ENCODE results near the gene AP2A2.
"Not testable (repeated sequence)": the region's sequence is repeated elsewhere in the genome, so short reads cannot be mapped to it uniquely, and the experiment has no call there.

The AP2A2 gene

GRCh38 chr11:969651-970205 lies 44.1 kb downstream of the AP2A2 start:
- TF ChIP-seq, protein P1, sequence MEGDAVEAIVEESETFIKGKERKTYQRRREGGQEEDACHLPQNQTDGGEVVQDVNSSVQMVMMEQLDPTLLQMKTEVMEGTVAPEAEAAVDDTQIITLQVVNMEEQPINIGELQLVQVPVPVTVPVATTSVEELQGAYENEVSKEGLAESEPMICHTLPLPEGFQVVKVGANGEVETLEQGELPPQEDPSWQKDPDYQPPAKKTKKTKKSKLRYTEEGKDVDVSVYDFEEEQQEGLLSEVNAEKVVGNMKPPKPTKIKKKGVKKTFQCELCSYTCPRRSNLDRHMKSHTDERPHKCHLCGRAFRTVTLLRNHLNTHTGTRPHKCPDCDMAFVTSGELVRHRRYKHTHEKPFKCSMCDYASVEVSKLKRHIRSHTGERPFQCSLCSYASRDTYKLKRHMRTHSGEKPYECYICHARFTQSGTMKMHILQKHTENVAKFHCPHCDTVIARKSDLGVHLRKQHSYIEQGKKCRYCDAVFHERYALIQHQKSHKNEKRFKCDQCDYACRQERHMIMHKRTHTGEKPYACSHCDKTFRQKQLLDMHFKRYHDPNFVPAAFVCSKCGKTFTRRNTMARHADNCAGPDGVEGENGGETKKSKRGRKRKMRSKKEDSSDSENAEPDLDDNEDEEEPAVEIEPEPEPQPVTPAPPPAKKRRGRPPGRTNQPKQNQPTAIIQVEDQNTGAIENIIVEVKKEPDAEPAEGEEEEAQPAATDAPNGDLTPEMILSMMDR (IDR thresholded peaks at IDR 0.05; ENCODE audit: low read depth, low read length) = no peak

GRCh38 chr11:970319-970871 lies 44.7 kb downstream of the AP2A2 start:
- no peak overlapping the region for H3K4me3 ChIP-seq (ENCODE audit: low read depth, low read length)
- TF ChIP-seq, protein P1 (IDR thresholded peaks at IDR 0.05; ENCODE audit: low read depth, low read length) = no peak

More at GRCh38 chr11:969651-970205, 44.1 kb downstream of the AP2A2 start:
- H3K4me3 ChIP-seq (ENCODE audit: low read depth, low read length) = no peak overlapping the region

DNA sequence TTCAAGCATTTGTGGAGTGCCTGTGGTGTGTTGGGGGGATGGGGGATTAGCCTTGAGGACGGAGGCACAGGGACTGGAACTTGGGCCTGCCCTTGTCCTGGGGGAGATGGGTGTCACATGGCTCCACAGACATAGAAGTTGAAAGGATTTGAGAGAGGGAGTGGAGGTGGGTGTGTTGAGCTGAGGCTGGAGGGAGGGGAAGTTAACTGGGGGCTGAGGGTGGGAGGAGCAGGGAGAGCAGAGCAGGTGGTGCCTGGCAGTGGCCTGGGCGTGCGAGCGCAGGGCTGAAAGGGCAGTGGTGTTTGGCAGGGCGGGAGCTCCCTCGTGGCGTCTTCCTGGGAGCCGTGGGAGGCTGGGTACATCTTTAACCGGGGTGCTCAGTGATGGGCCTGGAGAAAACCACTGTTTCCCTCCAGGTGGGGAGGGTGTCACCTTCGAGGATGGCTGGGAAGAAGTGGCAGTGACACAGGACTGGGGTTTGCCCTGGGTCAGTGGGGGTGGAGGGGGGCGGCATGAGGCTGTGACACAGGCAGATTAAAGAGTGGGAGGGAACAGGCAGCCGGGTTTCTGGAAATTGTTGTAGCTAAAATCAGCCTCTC lies 45.5 kb downstream of the AP2A2 start:
- TF ChIP-seq, protein P1 (IDR thresholded peaks at IDR 0.05; ENCODE audit: low read depth, low read length) = no peak
- H3K4me3 ChIP-seq (ENCODE audit: low read depth, low read length) = no peak overlapping the region

GRCh38 chr11:971731-972365 lies 46.2 kb downstream of the AP2A2 start:
- TF ChIP-seq, protein P1 (IDR thresholded peaks at IDR 0.05; ENCODE audit: low read depth, low read length) = no peak
- no peak overlapping the region for H3K4me3 ChIP-seq (ENCODE audit: low read depth, low read length)

GRCh38 chr11:972523-973211 lies 47.0 kb downstream of the AP2A2 start:
- no peak overlapping the region for H3K4me3 ChIP-seq (ENCODE audit: low read depth, low read length)
- TF ChIP-seq, protein P1 (IDR thresholded peaks at IDR 0.05; ENCODE audit: low read depth, low read length) = no peak

DNA sequence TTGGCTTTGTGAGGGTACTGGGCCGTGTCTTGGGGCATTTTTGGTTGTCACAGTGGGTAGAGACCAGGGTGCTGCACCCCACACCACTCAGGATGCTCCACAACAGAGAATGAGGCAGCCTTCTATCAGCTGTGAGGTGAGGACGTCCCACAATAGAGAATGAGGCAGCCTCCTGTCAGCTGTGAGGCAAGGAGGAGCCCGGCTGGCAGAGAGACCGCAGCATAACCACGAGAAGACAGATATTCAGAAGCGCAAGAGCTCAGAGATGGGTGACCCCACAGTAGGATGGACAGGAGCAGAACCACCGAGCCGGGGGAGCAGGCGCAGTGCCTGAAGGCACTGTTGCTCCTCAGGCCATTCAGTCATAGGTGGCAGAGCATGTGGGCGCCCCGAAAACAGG lies 47.6 kb downstream of the AP2A2 start:
- TF ChIP-seq, protein P1 (IDR thresholded peaks at IDR 0.05; ENCODE audit: low read depth, low read length) = no peak
- H3K4me3 ChIP-seq (ENCODE audit: low read depth, low read length) = no peak overlapping the region

DNA sequence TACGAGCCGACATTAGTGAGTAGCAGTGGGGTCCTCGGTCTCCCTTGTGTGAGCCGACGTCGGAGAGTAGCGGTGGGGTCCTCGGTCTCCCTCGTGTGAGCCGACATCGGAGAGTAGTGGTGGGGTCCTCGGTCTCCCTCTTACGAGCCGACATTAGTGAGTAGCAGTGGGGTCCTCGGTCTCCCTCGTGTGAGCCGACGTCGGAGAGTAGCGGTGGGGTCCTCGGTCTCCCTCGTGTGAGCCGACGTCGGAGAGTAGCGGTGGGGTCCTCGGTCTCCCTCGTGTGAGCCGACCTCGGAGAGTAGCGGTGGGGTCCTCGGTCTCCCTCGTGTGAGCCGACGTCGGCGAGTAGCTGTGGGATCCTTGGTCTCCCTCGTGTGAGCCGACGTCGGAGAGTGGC lies 49.7 kb downstream of the AP2A2 start:
- H3K4me3 ChIP-seq (ENCODE audit: low read depth, low read length) = not testable (repeated sequence)
